Stimulated activated CD4-positive, alpha-beta T cell treated with anti-CD3 and anti-CD28 coated beads, Interleukin-4, amount 100 ng/mL, for 4 hours (primary cell): Measurements from ENCODE around the gene LRP10.

Experiments used
- DNase-seq, 2 experiments: peaks; one replicate each; pipeline ENCODE4 v3.0.0-alpha.2; 2020

Gene LRP10

DNA sequence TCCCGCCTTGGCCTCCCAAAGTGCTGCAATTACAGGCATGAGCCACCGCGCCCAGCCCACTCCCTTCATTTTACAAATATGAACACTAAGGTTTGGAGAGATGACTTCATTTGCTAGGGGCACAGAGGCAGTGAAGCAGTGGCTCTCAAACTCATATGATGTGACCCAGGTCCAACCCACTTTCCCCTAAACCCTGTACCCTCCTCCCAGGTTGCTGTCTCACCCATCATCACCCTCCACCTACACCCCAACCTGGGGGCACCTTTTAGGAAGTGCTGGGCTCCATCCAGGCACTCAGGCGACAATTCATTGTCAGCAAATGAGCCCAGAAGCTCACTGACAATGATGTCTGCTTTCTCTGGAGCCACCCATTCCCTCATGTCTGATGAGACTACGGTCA lies 52.2 kb downstream of the LRP10 start:
- DNase-seq = no peak

DNA sequence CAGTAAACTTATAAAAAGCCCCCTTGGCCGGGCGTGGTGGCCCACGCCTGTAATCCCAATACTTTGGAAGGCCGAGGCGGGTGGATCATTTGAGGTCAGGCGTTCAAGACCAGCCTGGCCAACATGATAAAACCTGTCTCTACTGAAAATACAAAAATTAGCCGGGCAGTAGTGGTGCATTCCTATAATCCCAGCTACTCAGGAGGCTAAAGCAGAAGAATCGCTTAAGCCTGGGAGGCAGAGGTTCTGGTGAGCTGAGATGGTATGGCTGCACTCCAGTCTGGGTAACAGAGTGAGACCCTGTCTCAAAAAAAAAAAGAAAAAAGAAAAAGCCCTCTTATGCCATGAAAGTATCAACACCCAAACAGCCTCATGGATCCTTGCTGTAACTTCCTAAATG lies 54.0 kb downstream of the LRP10 start:
- no peak for DNase-seq

DNA sequence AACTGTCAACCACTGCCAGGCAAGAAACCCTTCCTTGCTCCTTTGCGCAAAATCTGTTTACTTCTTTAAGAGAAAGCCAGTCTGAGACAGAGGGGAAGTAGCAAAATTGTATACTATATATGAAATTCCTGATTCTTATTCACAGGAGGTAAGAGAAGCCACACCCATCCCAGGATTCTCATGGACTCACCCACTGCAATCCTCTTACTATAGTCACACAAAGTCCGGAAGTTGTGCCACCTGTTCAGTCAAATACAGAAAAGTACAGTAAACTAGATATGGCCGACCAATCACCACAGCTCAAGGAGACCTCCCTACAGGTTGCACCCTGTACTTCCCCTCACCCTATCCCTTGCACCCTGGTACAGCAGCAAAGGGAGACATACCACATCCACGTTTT lies 54.8 kb downstream of the LRP10 start:
- DNase-seq = no peak

DNA sequence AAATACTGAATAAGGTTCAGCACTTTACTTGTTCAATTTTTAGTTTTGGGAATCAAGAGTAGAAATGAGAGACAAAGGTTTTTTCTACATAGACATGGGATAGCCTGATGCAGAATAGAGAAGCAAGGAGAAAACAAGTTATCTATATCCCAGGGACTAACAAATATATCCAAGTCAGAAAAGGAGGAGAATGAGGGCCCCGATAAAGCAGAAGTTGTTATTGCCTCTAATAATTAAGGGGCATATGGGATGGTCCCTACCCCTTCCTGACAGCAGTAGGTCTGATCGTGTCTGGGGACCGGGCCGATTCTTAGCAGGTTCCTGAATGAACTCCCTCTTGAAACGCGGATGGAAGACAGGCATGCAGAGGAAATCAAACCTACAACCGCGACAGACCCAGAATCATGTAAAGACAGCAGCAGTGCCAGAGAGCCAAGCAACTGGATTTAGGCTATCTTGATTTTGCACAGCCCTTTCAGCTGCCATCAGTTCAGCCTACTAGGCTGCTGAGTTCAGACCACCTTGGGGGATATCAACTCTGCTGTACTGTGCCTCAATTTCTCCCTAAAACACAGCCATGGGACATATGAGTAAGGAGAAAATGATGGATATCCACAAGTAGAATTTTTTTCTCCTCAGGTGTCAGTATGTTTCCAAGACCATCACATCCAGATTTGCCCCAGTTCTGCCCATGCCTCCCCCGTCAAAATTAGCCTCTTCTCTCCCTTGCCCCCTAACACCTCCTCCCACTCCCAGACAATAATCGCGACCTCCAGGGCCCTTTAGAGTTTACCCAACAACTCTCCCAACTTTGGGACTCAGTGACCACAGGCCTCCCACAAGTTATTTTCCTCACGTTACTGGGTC lies 56.9 kb downstream of the LRP10 start:
- no peak for DNase-seq

DNA sequence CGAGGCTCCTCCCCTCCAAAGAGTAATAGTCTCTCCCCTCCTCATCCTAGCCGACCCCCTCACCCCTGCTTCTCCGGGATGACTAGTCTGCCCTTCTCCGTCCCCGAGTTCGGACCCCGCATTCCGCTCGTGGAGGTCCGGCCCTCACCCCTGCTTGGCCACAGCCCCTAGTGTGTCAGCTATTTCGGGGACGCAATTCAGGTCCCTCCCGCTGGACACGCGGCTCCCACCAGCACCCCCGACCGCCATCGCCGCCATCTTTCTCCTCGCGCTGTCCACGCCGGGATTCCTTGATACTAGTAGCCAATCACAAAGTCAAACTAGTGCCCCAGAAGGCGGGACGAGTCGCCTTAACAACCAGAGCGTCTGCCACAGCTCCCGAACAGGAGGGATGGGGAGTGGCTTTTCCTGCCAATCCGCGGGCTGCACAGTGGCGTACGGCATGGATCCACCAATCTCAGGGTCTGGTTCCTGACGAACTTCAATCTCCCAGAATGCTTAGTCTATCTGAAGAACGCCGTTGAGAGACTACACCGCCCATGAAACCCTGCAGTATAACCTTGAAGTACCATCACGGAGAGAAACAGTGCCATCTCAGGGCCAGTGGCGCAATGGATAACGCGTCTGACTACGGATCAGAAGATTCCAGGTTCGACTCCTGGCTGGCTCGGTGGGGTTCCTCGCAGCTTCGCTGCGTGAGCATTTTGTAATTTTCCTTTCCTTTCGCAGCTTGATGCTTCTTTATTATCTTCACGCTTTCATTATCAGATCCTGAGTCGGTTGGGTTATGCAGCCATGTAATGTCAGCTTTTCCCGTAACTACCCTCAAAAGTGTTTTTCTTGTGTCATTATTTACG lies 57.8 kb downstream of the LRP10 start, which contains the start of gene PRMT5:
TSS of gene PRMT5 (minus strand) at position 273 of the 857 bp plus-strand sequence. CDS start at position 258, 15 bp downstream.
- peak; percentile 93 to 98 for DNase-seq

DNA sequence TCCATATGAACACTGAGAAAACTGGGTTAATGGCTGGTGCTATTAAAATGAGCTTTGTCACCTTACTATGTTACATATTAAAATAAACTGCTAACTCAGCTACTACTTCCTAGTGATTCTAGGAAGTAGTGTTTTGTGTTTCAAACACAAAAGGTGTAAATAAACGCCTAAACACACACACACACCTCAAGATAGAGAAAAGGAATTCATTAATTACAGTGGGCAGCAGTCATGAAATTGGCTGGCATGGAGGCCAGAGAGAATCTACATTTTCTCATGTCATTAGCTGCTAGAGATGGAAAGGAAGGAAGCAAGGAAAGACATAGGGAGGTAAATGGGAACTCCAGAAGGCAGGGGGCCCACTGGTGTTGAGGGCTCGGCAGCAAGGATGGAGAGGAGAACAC lies 58.4 kb downstream of the LRP10 start:
- no peak for DNase-seq
